ENCODE measurements around the gene TMEM184B. TPM values are rescaled to one million over a fixed set of nuclear protein-coding genes. Genes with fewer than 3 reads are reported as not detected.
A peak's percentile ranks its signal among the peaks of the same experiment; 100 is the strongest.

TMEM184B gene
- total and polyA plus RNA-seq, 2 experiments from 2014 or later, result 42.2 to 95.1 TPM

DNA sequence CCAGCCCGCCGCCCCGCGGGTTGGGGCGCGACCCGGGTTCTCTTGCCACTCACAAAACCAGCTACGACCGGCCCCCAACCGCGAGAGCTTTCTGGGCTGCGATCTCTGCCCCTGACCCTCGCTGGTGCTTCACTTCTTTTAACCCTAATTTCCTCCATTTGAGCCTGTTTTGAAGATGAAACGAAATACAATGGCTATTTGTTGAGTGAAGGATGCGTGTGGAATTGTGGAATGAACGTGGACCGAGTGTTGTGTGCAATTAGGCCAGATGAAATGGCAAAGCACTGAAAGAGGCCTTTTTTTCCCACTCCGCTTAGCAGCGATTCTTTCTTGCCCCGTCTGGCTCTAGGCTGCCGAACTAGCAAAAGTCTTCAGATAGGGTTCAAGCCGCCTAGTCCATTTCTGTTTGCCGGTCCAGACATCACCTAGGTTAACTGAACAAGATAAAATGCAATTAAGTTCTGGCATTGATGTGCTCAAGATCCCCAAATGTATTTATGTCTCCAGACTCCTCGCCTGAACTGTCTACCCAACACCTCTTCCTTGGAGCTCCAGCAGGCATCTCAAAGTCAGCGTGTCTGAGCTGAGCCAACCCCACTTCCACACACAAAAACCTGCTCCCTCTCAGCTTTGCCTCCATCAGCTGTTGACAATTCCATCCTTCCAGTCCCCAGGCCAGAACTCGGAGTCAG is 471 bp upstream of the TMEM184B start (continued):
- TF ChIP-seq, protein P1, sequence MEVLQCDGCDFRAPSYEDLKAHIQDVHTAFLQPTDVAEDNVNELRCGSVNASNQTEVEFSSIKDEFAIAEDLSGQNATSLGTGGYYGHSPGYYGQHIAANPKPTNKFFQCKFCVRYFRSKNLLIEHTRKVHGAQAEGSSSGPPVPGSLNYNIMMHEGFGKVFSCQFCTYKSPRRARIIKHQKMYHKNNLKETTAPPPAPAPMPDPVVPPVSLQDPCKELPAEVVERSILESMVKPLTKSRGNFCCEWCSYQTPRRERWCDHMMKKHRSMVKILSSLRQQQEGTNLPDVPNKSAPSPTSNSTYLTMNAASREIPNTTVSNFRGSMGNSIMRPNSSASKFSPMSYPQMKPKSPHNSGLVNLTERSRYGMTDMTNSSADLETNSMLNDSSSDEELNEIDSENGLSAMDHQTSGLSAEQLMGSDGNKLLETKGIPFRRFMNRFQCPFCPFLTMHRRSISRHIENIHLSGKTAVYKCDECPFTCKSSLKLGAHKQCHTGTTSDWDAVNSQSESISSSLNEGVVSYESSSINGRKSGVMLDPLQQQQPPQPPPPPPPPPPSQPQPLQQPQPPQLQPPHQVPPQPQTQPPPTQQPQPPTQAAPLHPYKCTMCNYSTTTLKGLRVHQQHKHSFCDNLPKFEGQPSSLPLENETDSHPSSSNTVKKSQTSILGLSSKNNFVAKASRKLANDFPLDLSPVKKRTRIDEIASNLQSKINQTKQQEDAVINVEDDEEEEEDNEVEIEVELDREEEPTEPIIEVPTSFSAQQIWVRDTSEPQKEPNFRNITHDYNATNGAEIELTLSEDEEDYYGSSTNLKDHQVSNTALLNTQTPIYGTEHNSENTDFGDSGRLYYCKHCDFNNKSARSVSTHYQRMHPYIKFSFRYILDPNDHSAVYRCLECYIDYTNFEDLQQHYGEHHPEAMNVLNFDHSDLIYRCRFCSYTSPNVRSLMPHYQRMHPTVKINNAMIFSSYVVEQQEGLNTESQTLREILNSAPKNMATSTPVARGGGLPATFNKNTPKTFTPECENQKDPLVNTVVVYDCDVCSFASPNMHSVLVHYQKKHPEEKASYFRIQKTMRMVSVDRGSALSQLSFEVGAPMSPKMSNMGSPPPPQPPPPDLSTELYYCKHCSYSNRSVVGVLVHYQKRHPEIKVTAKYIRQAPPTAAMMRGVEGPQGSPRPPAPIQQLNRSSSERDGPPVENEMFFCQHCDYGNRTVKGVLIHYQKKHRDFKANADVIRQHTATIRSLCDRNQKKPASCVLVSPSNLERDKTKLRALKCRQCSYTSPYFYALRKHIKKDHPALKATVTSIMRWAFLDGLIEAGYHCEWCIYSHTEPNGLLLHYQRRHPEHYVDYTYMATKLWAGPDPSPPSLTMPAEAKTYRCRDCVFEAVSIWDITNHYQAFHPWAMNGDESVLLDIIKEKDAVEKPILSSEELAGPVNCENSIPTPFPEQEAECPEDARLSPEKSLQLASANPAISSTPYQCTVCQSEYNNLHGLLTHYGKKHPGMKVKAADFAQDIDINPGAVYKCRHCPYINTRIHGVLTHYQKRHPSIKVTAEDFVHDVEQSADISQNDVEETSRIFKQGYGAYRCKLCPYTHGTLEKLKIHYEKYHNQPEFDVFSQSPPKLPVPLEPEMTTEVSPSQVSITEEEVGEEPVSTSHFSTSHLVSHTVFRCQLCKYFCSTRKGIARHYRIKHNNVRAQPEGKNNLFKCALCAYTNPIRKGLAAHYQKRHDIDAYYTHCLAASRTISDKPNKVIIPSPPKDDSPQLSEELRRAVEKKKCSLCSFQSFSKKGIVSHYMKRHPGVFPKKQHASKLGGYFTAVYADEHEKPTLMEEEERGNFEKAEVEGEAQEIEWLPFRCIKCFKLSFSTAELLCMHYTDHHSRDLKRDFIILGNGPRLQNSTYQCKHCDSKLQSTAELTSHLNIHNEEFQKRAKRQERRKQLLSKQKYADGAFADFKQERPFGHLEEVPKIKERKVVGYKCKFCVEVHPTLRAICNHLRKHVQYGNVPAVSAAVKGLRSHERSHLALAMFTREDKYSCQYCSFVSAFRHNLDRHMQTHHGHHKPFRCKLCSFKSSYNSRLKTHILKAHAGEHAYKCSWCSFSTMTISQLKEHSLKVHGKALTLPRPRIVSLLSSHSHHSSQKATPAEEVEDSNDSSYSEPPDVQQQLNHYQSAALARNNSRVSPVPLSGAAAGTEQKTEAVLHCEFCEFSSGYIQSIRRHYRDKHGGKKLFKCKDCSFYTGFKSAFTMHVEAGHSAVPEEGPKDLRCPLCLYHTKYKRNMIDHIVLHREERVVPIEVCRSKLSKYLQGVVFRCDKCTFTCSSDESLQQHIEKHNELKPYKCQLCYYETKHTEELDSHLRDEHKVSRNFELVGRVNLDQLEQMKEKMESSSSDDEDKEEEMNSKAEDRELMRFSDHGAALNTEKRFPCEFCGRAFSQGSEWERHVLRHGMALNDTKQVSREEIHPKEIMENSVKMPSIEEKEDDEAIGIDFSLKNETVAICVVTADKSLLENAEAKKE (CRISPR knock-in tag; IDR thresholded peaks at IDR 0.05), result no peak
- TF ChIP-seq ZNF114 (CRISPR knock-in tag; IDR thresholded peaks at IDR 0.05), result no peak

DNA sequence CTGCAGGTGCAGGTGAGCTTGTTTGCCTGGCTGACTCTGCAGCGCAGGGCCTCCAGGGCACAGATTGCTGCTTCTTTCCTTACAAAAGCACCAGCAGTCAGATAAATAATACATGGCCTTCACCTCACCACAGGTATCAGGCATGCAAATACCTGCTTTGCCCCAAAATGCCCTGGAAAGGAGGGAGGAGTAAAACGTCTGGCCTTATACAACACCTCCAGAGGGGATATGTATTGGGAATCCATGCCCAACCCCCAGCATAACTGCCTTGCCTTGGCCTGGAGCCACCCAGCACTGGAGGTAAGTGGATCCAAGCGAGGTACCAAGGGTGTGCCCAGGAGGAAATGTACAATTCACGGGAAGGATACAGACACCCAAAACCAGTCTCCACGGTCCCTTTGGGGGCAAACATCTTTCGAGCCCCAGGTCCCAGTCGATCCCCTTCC is 860 bp downstream of the TMEM184B start:
- Histone ChIP-seq H3F3A (replicated peaks; ENCODE audit: low read depth) (peaks cover 15% of the 10 kb centered on the region), H3K27me3 (ENCODE audit: insufficient read depth) (peaks cover 9% of the 10 kb centered on the region; the same call in 1 of the 2 replicates), H3K4me2 (peak overlapping the region; percentile 95), H4K20me1 (replicated peaks; ENCODE audit: insufficient read depth) (peaks cover 44% of the 10 kb centered on the region), H3K36me3 (ENCODE audit: insufficient read depth) (no peaks in the 10 kb centered on the region), H3K27ac (ENCODE audit: low read depth) (no peak overlapping the region), H3K9me2 (ENCODE audit: insufficient read depth) (no peaks in the 10 kb centered on the region), H3K4me1 (ENCODE audit: insufficient read depth) (peaks cover 18% of the 10 kb centered on the region), H3K4me3 (peak overlapping the region; percentile 75), H2AFZ (no peak overlapping the region), H3K79me2 (replicated peaks; ENCODE audit: insufficient read depth) (peaks cover 56% of the 10 kb centered on the region)
- TF ChIP-seq NANOG (IDR thresholded peaks at IDR 0.05; ENCODE audit: borderline replicate concordance), result no peak
- TF ChIP-seq, protein P2, sequence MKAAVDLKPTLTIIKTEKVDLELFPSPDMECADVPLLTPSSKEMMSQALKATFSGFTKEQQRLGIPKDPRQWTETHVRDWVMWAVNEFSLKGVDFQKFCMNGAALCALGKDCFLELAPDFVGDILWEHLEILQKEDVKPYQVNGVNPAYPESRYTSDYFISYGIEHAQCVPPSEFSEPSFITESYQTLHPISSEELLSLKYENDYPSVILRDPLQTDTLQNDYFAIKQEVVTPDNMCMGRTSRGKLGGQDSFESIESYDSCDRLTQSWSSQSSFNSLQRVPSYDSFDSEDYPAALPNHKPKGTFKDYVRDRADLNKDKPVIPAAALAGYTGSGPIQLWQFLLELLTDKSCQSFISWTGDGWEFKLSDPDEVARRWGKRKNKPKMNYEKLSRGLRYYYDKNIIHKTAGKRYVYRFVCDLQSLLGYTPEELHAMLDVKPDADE (IDR thresholded peaks at IDR 0.05), result no peak
- no peak for TF ChIP-seq JUNB (IDR thresholded peaks at IDR 0.05; ENCODE audit: unreplicated experiment)
- TF ChIP-seq ZNF114 (CRISPR knock-in tag; IDR thresholded peaks at IDR 0.05), result no peak
- TF ChIP-seq, protein P3, sequence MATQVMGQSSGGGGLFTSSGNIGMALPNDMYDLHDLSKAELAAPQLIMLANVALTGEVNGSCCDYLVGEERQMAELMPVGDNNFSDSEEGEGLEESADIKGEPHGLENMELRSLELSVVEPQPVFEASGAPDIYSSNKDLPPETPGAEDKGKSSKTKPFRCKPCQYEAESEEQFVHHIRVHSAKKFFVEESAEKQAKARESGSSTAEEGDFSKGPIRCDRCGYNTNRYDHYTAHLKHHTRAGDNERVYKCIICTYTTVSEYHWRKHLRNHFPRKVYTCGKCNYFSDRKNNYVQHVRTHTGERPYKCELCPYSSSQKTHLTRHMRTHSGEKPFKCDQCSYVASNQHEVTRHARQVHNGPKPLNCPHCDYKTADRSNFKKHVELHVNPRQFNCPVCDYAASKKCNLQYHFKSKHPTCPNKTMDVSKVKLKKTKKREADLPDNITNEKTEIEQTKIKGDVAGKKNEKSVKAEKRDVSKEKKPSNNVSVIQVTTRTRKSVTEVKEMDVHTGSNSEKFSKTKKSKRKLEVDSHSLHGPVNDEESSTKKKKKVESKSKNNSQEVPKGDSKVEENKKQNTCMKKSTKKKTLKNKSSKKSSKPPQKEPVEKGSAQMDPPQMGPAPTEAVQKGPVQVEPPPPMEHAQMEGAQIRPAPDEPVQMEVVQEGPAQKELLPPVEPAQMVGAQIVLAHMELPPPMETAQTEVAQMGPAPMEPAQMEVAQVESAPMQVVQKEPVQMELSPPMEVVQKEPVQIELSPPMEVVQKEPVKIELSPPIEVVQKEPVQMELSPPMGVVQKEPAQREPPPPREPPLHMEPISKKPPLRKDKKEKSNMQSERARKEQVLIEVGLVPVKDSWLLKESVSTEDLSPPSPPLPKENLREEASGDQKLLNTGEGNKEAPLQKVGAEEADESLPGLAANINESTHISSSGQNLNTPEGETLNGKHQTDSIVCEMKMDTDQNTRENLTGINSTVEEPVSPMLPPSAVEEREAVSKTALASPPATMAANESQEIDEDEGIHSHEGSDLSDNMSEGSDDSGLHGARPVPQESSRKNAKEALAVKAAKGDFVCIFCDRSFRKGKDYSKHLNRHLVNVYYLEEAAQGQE (IDR thresholded peaks at IDR 0.05; ENCODE audit: unreplicated experiment), result no peak
- no peak for TF ChIP-seq EZH2phosphoT487 (IDR thresholded peaks at IDR 0.05; ENCODE audit: unreplicated experiment)
- TF ChIP-seq POLR2AphosphoS5 (IDR thresholded peaks at IDR 0.05; ENCODE audit: low read depth), result no peak
- TF ChIP-seq ZNF331 (CRISPR knock-in tag; IDR thresholded peaks at IDR 0.05; ENCODE audit: low read depth), result no peak
- no peak for TF ChIP-seq STAT1 (IDR thresholded peaks at IDR 0.05; ENCODE audit: unreplicated experiment)
- peak overlapping the region; percentile 67; the same call in 1 of the 2 replicates for H3K27ac Mint-ChIP-seq
- no peaks in the 10 kb centered on the region for H3K9me3 Mint-ChIP-seq
- H3K4me3 Mint-ChIP-seq, result peak overlapping the region; percentile 92
- 0 out of 3 replicates have a peak, but pooled peaks cover 2% of the 10 kb centered on the region for H3K36me3 Mint-ChIP-seq (ENCODE audit: low read depth)
- H3K27me3 Mint-ChIP-seq (ENCODE audit: insufficient read depth, low read depth, poor library complexity), result peaks cover 24% of the 10 kb centered on the region
- ATAC-seq, result peak; percentile 64
- peak; percentile 75 for DNase-seq (ENCODE audit: low spot score)
- peaks cover 41% of the 10 kb centered on the region for H3K4me1 Mint-ChIP-seq

Data from GM23338 (cell line).